Left lung (tissue), 10 donors: ENCODE measurements around the gene USP6. TPM values are rescaled to one million over a fixed set of nuclear protein-coding genes. Genes with fewer than 3 reads are reported as not detected.

Experiments used
- ATAC-seq: fragments of 200-7000 bp; cut with Tn5 transposase; one replicate; pipeline ENCODE4 v1.9.1; 2020; ENCODE audit warnings: moderate library complexity
- DNase-seq, 4 donors: peaks; one replicate each; pipeline ENCODE4 v3.0.0-alpha.2; 2013 to 2020
- H3K27ac ChIP-seq, 2 donors: fragments of 200-600 bp; sonication (generic) in 1 of 2; one replicate each; pipeline versions ENCODE4 v1.5.0 to v1.8.0; 2020 to 2021
- H3K27me3 ChIP-seq, 2 donors: fragments of 200-600 bp; sonication (generic) in 1 of 2; one replicate each; pipeline versions ENCODE4 v1.5.0 to v1.8.0; 2020 to 2021
- H3K36me3 ChIP-seq, 2 donors: fragments of 200-600 bp; sonication (generic) in 1 of 2; one replicate each; pipeline versions ENCODE4 v1.5.0 to v1.8.0; 2020 to 2021
- H3K4me1 ChIP-seq, 2 donors: fragments of 200-600 bp; one replicate each; pipeline ENCODE4 v1.8.0; 2021
- H3K4me3 ChIP-seq, 2 donors: fragments of 200-600 bp; sonication (generic) in 1 of 2; one replicate each; pipeline versions ENCODE4 v1.5.0 to v1.8.0; 2020 to 2021; ENCODE audit warnings: mild to moderate bottlenecking in 1 of 2
- H3K9me3 ChIP-seq, 2 donors: fragments of 200-600 bp; sonication (generic) in 1 of 2; one replicate each; pipeline versions ENCODE4 v1.5.0 to v1.8.0; 2020 to 2021
- CTCF ChIP-seq, 2 donors: fragments of 200-600 bp; sonication (generic) in 1 of 2; IDR thresholded peaks; one replicate each; pipeline versions ENCODE4 v1.5.0 to v1.8.0; 2021; ENCODE audit warnings: antibody characterized with exemption in 2 of 2
- intact Hi-C, 2 donors: fragments of 100-400 bp; cut with DNase I; formaldehyde crosslinking; loops; one replicate each; pipeline versions ENCODE4 v1.11.2 to v1.14.2; 2022
- polyA plus RNA-seq, 6 donors: library from polyadenylated mRNA; unstranded; fragments of 120-200 nt; gene quantifications; one replicate each; pipeline ENCODE4 v1.2.1, GENCODE V29; 2013; ENCODE audit not compliant: insufficient read length in 6 of 6
- total RNA-seq, 2 donors: library from RNA; stranded (reverse); fragmentation: NEBNext Ultra II Directional; extraction: Animal tissue kit (Norgen Biotek cat#: 25700); gene quantifications; one replicate each; pipeline ENCODE4 v1.2.1, GENCODE V29; 2021
- donor health status: DM: no; HTN: yes; CAD: no.
- donor health status: DM: no; HTN: no; CAD: no.

The USP6 gene
- total and polyA plus RNA-seq, 8 donors, result 0.15 to 16.5 (median 5.8) TPM

DNA sequence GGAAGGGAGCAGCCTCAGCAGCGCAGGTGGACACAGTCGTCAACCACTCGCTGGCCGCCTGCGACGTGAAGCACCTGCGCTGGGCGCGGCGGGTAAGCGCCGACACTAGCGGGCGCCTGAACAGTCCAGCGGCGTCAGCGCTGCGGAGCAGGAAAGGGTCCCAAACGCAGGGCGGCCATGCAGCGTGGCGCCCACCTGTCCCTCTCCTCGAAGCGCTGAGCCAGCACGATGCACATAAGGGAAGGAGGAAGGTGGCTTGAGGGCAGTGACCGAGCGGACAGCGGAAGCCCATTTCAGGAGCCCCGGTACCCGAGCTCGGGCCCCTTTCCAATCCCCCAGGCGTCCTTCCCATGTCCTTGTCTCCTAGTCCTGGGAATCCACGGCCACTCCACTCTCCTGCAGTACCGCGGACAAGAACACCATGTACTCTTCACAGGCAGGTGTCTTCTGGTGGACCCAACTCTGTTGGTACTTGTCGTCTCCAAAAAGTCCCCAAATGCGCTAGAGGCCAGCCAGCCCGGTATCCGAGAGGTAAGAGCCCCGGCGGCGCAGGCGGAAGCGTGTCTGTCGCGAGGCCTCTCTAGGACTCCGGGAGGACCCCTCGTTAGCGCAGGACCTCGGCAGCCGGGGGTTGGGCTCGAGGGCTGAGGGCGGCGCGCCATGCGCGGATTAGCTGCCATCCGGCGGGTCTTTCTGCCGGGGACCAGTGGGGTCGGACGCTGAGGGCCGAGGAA is 18.6 kb upstream of the USP6 start:
- Histone ChIP-seq H3K27ac (peak overlapping the region in 1 of 2 donors; percentile 33), H3K4me1 (peaks cover 0 to 11% of the 10 kb centered on the region in 2 donors), H3K4me3 (peak overlapping the region; percentile 28 to 51), H3K27me3 (peaks cover 0 to 27% of the 10 kb centered on the region in 2 donors), H3K9me3 (peaks cover 2 to 43% of the 10 kb centered on the region in 2 donors), H3K36me3 (peaks cover 0 to 18% of the 10 kb centered on the region in 2 donors)
- intact Hi-C loops, result no loop called here
- TF ChIP-seq CTCF (IDR thresholded peaks at IDR 0.05), result no peak
- ATAC-seq (peak; percentile 81), DNase-seq (peak in 3 of 4 donors; percentile 80 to 88 (median 87))

- peaks cover 0 to 27% of the 10 kb centered on the region in 2 donors for H3K27me3 ChIP-seq
- H3K36me3 ChIP-seq, result no peaks in the 10 kb centered on the region
- peaks cover 0 to 23% of the 10 kb centered on the region in 2 donors for H3K9me3 ChIP-seq
- peaks cover 0 to 11% of the 10 kb centered on the region in 2 donors for H3K4me1 ChIP-seq
- no peak overlapping the region for H3K4me3 ChIP-seq
- no peak overlapping the region for H3K27ac ChIP-seq
- DNase-seq (no peak), ATAC-seq (no peak)
- TF ChIP-seq CTCF (IDR thresholded peaks at IDR 0.05), result no peak
- intact Hi-C loops, result no loop called here
Observed at GRCh38 chr17:5099271-5099670, 16.6 kb upstream of the USP6 start.

- H3K36me3 ChIP-seq, result peaks cover 0 to 10% of the 10 kb centered on the region in 2 donors
- no peak overlapping the region for H3K4me3 ChIP-seq
- no peak for DNase-seq
- ATAC-seq, result no peak
- H3K27ac ChIP-seq, result no peak overlapping the region
- no peak for TF ChIP-seq CTCF (IDR thresholded peaks at IDR 0.05)
- intact Hi-C loops, result no loop called here
- H3K9me3 ChIP-seq, result peaks cover 0 to 16% of the 10 kb centered on the region in 2 donors
- peaks cover 0 to 11% of the 10 kb centered on the region in 2 donors for H3K4me1 ChIP-seq
- H3K27me3 ChIP-seq, result peaks cover 0 to 27% of the 10 kb centered on the region in 2 donors
Observed at GRCh38 chr17:5100832-5101231, 15.0 kb upstream of the USP6 start.

- intact Hi-C loops, result no loop called here
- no peak overlapping the region for H3K27ac ChIP-seq
Observed at GRCh38 chr17:5110816-5111215, 5.0 kb upstream of the USP6 start.

More at GRCh38 chr17:5110816-5111215, 5.0 kb upstream of the USP6 start:
- Histone ChIP-seq H3K9me3 (peaks cover 0 to 4% of the 10 kb centered on the region in 2 donors), H3K27me3 (peaks cover 11 to 19% of the 10 kb centered on the region in 2 donors), H3K4me3 (peak overlapping the region; percentile 67 to 86), H3K36me3 (peaks cover 6 to 50% of the 10 kb centered on the region in 2 donors), H3K4me1 (peaks cover 0 to 17% of the 10 kb centered on the region in 2 donors)
- ATAC-seq, result no peak
- no peak for TF ChIP-seq CTCF (IDR thresholded peaks at IDR 0.05)
- no peak for DNase-seq
